GM19043 (cell line): ENCODE measurements around the gene PRICKLE3.
"Not testable (repeated sequence)": the region's sequence is repeated elsewhere in the genome, so short reads cannot be mapped to it uniquely, and the experiment has no call there.

Experiments
- ATAC-seq: cut with Tn5 transposase; IDR thresholded peaks from one replicate; pipeline ENCODE4 v1.9.1; 2021; ENCODE audit warnings: low read depth; ENCODE audit not compliant: unreplicated experiment

Gene PRICKLE3

DNA sequence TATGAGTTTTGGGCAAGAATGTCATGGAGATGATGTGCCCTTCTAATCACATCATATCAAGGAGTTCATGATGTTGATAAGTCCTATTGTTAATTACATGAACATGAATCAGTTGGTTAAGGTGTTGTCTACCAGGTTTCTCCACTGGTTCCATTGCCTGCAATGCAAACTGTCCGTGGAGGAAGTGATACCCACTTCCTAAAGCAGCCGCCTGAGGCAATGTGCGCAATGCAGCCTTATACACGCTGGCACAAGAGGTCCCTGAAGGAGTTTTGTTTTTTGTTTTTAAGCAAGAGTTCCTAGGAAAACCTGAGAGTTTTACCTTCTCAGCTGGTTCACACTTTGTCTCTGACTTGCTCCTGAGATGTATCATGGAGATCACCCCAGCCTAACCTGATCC lies 56.7 kb downstream of the PRICKLE3 start:
- ATAC-seq: no peak

GRCh38 chrX:49127742-49128258 lies 58.4 kb downstream of the PRICKLE3 start:
- not testable (repeated sequence) for ATAC-seq
